ENCODE data around the gene MAGI2. TPM values are rescaled to one million over a fixed set of nuclear protein-coding genes. Genes with fewer than 3 reads are reported as not detected.

Gene MAGI2
- total RNA-seq, 1 donor from 2014 or later, result 6.9 TPM

DNA sequence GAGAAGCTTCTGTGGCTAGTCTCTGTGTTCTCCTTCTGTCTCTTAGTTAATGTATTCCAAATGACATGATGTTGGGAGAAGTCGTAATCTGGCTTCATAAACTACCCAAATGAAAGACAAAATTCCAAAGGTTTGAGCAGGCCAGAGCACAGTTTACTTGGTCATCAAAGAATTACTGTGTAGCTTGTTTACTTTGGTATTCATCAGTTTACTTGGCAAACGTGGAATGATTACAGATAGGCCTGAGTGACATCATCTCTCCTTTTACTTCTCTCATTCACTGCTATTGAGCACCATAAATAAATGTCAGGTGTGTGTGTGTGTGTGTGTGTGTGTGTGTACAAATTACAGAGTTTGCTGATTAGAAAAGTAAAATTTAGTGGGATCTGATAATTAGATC lies 1327.6 kb downstream of the MAGI2 start:
- DNase-seq, result no peak

DNA sequence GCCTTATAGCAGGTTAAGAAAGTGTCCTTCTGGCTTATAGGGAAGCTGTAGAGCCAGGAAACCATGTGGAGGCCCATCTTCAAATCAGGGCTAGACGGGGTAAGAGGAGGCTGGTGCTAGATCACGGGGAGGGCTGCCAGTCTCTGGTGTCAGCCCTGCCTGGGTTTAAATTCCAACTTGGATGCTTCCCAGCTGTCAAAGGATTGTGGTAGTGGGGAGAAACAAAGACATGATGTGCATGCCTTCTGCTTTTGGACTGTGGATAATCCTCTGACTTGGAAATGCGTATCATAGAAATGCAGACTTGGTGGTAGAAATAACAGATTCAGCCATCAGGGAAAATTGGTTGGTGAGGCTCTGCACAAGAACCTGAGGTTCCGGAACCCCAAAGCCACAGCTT lies 1329.3 kb downstream of the MAGI2 start:
- no peak for DNase-seq

DNA sequence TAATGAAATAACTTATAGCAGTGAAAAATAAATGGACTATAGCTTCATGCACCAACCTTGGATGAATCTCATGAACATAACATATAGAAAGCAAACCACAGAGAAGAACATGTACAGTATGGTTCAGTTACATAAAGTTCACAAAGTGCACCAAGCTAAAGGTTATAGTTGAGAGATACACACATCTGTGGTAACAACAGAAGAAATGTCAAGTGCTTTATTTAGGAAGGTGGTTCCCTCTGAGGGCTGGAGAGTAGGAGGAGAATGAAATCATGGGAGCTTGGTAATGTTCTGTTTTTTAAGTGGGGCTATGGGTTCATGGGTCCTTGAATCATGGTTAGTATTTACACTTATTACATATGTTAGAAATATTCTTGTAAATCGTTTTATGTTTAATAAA lies 1331.6 kb downstream of the MAGI2 start:
- DNase-seq, result no peak

DNA sequence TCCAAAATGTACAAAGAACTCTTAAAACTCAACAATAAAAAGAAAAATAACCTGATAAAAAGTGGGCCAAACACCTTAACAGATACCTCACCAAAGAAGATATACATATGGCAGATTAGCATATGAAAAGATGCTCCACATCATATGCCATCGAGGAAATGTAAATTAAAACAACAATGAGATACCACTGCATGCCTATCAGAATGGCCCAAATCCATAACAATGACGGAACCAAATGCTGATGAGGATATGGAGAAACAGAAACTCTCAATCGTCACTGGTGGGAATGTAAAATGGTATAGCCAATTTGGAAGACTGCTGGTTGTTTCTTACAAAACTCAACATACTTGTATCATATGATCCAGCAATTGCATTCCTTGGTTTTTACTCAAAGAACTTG lies 1335.0 kb downstream of the MAGI2 start:
- no peak for DNase-seq

DNA sequence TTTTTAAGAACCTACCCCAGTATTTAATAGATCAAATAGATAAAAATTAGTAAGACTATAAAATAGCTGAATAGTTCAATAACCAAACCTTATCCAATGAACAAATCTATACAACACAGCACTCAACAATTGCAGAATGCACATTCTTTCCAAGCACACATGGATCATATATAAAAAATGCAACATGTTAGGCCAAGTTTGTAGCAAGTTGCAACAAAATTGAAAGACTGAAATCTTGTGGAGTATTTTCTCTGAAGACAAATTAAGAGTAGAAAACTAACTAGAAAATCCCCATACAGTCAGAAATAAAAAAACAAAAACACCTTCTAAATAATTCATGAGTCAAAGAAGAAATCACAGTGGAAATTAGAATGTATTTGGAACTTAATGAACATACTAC lies 1337.6 kb downstream of the MAGI2 start:
- DNase-seq, result no peak

DNA sequence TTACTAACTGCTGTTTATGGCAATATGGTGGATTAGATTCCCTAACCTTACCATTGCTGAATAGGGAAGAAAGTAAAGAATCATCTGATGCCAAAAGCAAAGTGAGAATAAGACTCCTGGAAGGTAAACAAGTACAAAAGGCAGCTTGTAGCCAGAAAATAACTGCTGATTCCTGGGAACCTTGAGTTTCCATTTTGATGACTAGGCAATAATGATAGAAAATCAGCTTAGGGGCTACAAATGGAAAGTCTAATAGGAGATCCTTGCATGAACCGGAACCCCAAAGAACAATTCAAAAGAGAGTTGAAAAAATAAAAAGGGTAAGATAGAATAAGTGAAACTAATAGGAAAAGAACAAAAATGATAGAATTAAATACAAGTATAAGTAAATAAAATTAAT lies 1338.5 kb downstream of the MAGI2 start:
- DNase-seq, result no peak

DNA sequence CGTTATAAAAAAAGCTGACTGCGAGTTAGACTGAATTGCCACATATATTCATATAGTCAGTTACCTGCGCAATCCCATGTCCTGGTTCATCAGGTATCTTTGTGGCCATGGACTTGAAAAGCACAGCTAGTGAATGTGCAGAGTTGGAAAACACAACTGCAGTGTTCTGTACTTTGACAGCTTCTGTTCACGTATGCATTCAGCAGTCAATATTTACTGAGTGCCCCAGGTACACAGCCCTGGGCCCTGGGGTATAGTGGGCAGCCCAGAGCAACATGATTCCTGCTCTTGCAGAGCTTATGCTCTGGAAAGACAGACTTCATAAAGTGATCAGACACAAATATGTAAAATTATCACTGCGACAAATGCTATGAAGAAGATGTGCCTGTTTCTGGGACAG lies 1341.0 kb downstream of the MAGI2 start:
- no peak for DNase-seq

DNA sequence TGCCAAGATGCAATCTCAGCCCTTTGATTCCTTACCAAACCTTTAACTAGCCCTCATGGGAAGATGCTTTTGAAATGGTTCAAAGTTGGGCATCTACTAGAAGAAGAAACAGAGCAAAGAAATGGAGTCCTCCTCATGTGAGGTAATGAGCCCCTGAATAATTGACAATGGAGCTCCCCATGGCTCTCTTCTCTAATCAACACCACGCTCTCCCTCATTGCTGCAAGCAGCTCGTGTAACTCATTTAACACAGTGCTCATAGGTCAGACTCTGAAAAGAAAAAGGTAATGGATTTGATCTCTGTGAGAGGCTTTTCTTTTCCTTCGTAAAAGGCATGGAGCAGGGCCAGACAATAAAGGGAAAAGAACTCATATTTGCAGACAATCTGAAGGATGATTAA lies 1342.1 kb downstream of the MAGI2 start:
- DNase-seq, result no peak

DNA sequence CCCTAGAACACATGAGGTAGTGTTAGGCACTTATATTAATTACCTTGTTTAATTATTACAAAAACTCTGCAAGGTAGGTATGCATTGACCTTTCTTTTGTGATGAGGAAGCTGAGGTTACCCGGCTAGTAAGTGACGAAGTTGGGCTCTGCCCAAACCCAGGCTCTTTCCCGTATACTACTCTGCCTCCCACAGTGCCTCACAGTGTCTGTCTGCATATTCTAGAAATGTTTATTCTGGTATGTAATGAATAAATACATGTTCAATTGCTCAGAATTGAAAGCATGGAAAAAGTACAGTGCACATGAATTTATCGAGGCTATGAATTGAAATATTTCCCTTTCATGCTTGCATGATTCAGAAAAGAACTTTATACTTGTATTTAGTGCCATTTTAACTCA lies 1350.0 kb downstream of the MAGI2 start:
- no peak for DNase-seq

DNA sequence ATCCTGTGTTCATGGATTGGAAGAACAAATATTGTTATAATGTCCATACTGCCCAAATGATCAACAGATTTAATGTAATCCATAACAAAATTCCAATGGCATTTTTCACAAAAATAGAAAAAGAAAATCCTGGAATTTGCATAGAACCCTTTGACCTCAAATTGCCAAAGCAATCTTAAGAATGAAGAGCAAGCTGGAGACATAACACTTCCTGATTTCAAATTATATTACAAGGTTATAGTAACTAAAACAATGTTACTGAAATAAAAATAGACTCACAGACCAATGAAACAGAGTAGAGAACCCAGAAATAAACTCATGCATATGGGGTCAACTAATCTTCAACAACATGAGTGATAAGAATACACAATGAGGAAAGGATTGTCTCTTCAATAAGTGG lies 1352.4 kb downstream of the MAGI2 start:
- no peak for DNase-seq

DNA sequence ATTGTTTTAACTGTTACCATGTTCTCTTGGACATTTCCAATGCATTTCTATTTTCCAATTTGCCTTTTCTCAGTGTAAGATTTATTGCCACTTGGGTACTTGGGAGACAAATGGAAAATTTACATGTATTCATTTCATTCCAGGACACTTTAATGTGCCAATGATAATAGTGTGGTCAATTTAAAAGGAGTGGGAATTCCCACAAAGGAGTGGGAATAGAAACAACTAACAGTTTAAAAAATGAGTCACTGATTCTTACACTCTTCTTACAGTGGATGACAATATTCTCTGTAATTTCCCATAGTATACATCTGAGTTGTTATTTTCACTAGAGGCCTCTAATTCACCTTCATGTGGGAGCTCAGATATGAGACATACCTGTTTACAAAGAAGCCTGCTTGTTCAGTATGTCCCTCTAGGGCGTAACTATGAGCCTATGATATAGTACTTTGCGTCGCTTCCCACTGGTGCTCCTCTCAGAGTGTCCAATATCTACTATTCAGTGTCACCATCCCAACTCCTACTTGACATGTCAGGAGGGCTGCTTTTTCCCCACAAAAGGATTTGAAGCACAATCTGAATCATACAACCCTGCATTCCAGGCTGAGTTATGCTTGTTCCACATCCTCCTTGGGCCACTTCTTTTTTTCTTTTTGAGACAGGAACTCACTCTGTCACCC lies 1353.6 kb downstream of the MAGI2 start:
- DNase-seq, result no peak

DNA sequence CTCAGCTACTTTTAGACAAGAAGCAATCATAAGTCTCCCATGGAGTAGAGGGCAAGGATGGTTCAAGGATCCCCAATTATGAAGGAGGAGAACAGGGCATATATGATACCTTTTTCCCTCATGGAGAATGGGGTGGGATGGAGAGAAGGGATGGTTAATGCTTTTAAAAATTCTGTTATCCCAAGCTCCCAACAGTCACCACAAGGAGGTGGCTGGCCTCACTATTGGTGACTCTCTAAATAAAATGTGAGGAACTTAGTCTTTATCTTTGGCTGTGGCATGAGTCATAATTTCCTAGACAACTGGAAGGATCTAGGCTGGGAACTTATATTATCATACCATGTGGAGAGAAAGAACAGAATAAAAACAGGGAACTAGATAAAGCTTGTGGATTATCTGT lies 1357.9 kb downstream of the MAGI2 start:
- no peak for DNase-seq

DNA sequence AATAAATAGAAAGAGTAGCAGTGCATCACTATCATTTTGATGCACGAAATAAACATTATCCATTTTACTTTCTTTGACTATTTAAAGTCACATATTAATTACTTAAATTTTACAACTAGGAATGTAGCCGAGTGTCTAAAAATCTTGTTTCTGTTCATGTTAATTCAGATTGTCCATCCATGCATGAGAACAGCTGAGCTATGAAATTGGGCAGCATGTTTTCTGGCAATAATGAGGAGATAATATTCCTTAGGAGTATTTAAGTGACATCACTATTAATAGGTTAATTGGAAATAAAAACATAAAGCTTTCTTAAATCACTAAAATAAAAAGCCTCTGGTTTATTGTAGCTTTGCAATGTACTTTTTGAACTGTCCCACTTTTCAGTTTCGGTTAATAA lies 1361.1 kb downstream of the MAGI2 start:
- no peak for DNase-seq

DNA sequence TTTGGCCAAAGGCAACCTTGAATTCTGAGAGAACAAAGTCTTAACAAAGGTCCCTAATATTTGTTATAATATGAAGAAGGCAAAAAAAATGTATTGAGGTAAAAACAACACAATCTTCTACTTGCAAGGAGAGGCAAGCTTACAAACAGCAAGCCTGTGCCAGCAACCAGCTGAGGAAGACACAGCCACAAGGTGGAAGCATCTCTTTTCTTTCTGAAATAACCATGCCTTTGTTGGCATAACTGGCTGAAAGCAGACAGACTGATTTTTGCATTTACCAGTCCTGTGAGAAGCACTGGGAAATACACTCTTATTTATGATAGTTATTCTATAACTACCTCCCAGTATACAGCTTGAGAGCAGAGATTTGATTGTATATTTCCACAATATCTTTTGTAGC lies 1362.9 kb downstream of the MAGI2 start:
- DNase-seq, result no peak

DNA sequence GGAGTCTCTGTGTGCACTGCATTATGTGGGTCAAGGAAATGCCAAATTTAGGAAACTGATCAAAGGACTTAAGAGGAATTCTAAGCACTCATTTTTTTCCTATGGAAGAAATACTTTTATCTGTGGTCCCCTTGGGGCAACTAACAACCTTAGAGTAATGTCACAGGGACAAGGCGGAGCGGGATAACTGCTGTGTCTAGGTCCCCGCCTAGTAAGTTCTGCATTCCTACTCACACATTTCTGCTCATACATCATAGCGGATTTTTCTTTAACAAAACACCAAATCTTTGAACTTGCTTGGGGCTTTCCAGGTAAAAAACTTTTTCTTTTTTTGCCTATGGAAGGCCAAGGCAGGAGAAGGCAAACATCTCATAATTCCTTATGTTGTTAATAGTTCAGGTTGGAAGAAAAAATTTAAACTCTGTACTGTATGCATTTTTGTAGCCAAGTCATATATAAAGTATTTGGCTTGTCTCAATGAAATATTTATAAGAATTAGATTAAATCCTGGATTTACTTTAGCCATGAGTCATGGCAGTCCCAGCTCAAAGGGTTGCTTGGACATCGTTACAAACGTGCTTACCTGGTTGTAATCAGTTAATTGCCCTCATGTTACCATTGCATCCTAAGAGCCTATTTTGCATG lies 1369.9 kb downstream of the MAGI2 start:
- DNase-seq, result no peak

DNA sequence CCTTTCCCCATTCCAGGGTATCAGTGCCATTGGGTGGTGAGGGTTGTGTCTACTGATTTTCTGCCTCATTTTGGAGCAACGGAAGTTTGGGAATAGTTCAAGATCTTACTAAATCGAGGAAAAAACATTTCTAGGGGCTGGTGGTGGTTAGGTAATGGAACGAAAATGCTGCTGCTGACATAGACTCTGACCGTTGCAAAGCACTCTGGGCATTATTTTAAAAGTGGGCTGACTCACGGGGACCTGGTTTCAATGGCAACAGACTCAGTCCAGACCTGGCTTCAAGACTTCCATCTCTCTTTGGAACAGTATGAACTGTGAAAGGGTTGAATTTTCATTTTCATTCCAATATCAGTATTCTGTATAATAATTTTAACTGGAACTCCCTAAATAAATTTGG lies 1370.9 kb downstream of the MAGI2 start:
- no peak for DNase-seq

DNA sequence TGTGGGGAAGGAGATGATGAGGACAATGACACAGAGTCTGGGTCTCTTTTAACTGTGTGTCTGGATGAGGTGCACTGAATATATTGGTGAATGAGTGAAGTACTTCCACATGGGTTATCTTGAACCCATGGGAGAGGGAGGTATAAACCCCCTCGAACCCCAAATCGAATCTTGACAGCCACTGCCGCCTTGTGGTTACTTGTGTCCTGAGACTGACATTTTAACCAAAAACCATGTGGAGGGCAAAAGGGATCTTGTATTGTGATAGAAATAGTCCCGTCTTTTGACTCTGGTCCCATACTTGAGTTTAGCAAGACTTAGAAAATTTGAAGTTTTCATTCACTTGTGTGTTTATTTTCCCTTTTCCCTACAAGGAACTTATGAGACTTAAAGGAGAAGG lies 1371.6 kb downstream of the MAGI2 start:
- no peak for DNase-seq

DNA sequence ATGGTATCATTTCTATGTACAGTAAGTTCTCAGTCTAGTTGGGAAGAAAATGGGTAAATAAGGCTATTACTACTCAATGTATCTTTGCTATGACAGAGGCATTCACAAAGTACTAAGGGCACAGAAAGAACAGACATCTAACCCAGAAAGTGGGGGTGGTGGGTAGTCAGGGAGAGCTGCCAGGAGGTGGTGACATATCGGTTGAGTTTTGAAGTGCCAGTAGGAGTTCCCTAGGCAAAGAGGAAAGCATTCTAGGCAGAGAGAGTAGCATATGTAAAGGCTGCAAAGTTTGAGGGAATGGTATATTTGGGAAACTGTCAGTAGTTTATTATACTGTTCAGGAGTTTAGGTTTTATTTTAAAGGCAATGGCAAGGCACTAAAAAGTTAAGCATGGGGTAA lies 1372.1 kb downstream of the MAGI2 start:
- DNase-seq, result no peak

DNA sequence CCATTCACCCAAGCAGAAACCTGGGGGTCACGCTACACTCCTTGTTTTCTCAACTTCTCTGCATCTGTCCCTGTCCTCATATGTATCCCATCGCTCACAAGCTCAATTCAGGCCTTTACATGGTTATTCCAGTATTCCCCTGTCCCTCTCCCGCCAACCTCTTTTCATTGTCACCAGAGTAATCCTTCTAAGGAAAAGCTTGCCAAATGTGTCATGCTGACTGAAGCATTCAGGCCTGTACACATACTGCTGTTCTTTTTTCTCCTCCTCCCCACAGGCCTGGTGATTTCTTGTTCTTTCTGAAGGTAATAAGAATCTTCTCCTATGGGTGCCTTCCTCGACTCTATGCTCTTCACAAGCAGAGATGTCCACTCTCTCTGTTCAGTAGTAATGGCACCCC lies 1372.7 kb downstream of the MAGI2 start:
- DNase-seq, result no peak

DNA sequence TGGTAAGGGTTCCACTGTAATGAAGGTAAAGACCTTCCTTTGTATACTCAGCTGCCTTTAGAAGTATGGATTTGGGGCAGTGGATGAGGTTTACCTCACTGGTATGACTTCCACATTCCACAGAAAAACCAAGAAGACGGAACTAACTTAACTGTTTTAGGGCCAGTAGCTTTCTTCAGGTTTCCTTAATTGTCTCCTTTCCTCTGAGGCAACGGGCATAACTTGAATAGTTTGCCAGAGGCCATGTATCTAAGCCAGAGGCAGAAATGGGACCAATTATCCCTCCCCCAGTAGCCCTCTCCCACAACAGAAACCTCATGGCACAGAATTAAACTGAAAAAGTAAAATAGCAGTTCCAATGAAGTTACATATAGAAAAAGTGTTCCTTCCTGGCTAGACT lies 1373.2 kb downstream of the MAGI2 start:
- no peak for DNase-seq

DNA sequence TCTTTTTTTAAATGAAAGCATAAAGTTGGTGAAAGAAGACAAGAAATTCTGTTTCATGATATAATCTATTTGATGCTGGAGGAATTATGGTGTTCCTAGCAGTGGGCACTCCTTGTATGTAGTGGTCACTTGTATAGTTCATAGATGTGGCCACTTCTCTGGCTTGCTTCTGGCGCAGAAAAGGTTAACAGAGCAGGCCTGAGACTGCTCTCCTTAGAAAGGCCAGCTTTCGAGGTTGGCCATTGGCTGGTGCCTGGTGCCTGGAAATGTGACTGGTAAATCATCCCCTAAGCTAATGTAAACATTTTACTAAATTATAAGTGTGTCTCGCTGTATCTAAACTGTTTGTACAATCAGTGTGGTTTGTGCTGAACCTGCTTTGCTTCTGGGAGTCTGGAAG lies 1378.8 kb downstream of the MAGI2 start:
- DNase-seq, result no peak

DNA sequence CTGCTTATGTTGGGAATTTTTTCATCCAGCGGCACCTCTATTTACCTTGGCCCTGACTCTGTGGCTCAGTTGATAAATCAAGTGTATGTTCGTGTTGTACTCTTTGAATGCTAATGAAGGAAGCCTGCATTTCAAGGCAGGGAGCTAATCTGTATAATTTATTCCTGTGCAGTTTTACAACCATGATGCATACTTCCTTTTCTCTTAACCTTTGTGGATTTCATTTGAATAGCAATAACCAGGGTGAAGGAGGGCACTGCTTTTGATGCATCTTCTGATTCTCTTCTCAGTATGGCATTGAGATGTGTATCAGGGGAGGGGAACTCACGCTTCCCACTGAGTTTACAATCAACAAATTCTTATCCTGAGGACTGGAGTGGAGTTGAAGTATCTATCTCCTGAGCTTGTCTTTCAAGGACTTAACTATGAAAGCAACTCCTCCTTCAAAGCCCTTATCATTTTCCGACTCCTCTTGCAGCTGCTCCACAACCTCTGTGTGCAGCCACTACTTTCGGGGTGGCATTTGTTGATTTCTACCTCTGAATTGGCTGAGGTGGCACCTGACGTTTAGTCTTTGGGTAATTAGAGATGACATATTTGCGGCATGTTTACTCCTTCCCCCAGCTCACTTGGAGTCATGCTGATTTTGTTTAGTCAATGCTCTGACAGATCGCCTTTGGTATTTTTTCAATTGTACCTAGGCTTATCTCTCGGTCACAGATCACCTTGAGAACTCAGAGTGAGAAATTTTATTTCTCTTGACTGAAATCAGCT lies 1379.7 kb downstream of the MAGI2 start:
- DNase-seq, result no peak

DNA sequence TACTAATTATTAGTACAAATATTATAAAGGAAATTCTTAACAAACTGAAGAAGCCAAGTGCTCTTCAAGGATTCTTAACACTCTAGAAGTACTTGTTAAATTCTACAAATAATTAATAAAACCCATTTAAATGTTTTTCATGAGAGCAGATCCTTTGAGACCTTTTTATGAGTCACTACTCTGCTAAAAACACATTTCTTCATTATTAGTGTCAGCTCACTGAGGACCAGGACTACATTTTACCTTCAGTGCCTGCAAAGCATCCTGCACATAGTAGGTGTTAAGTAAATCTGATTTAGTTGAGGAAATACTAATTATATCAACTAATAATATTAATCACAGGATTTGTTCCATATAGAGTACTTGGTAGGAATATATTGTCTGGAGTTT lies 1381.3 kb downstream of the MAGI2 start:
- no peak for DNase-seq

All from skin of body (tissue), 2 donors.